ENCODE measurements around the gene SPO11.

SPO11 gene

GRCh38 chr20:57383447-57384347 lies 54.1 kb downstream of the SPO11 start:
- TF ChIP-seq RARB (CRISPR knock-in tag; IDR thresholded peaks at IDR 0.05) (no peak), TOX (CRISPR knock-in tag; IDR thresholded peaks at IDR 0.05; ENCODE audit: borderline replicate concordance) (no peak), TSHZ2 (CRISPR knock-in tag; IDR thresholded peaks at IDR 0.05) (no peak), ZNF70 (CRISPR knock-in tag; IDR thresholded peaks at IDR 0.05) (no peak), ZFP30 (CRISPR knock-in tag; IDR thresholded peaks at IDR 0.05) (no peak), ZFP3 (CRISPR knock-in tag; IDR thresholded peaks at IDR 0.05) (no peak), ARNTL (CRISPR knock-in tag; IDR thresholded peaks at IDR 0.05; ENCODE audit: borderline replicate concordance, low read depth) (no peak), CSRNP3 (CRISPR knock-in tag; IDR thresholded peaks at IDR 0.05) (no peak), ISL1 (CRISPR knock-in tag; IDR thresholded peaks at IDR 0.05) (no peak), ZNF8 (CRISPR knock-in tag; IDR thresholded peaks at IDR 0.05) (no peak), PPARA (CRISPR knock-in tag; IDR thresholded peaks at IDR 0.05; ENCODE audit: borderline replicate concordance) (no peak), ESRRG (CRISPR knock-in tag; IDR thresholded peaks at IDR 0.05) (no peak), ZC3H10 (CRISPR knock-in tag; IDR thresholded peaks at IDR 0.05) (no peak), CSDC2 (CRISPR knock-in tag; IDR thresholded peaks at IDR 0.05) (no peak), SNAI2 (CRISPR knock-in tag; IDR thresholded peaks at IDR 0.05) (no peak), OSR1 (CRISPR knock-in tag; IDR thresholded peaks at IDR 0.05) (no peak), GLIS3 (CRISPR knock-in tag; IDR thresholded peaks at IDR 0.05) (no peak)

GRCh38 chr20:57384486-57384885 lies 54.9 kb downstream of the SPO11 start:
- TF ChIP-seq CSDC2 (CRISPR knock-in tag; IDR thresholded peaks at IDR 0.05) (no peak), ZNF70 (CRISPR knock-in tag; IDR thresholded peaks at IDR 0.05) (no peak), ZNF8 (CRISPR knock-in tag; IDR thresholded peaks at IDR 0.05) (no peak), TSHZ2 (CRISPR knock-in tag; IDR thresholded peaks at IDR 0.05) (no peak), TOX (CRISPR knock-in tag; IDR thresholded peaks at IDR 0.05; ENCODE audit: borderline replicate concordance) (no peak), ZNF565 (CRISPR knock-in tag; conservative IDR thresholded peaks at IDR 0.05; ENCODE audit: low read depth) (no peak), ISL1 (CRISPR knock-in tag; IDR thresholded peaks at IDR 0.05) (no peak), PATZ1 (CRISPR knock-in tag; IDR thresholded peaks at IDR 0.05; ENCODE audit: borderline replicate concordance) (no peak), RARB (CRISPR knock-in tag; IDR thresholded peaks at IDR 0.05) (no peak), SNAI2 (CRISPR knock-in tag; IDR thresholded peaks at IDR 0.05) (no peak), TCF4 (CRISPR knock-in tag; IDR thresholded peaks at IDR 0.05; ENCODE audit: borderline replicate concordance) (no peak), GLIS3 (CRISPR knock-in tag; IDR thresholded peaks at IDR 0.05) (no peak), ESRRG (CRISPR knock-in tag; IDR thresholded peaks at IDR 0.05) (no peak), ARNTL (CRISPR knock-in tag; IDR thresholded peaks at IDR 0.05; ENCODE audit: borderline replicate concordance, low read depth) (no peak), OSR1 (CRISPR knock-in tag; IDR thresholded peaks at IDR 0.05) (no peak), ZC3H10 (CRISPR knock-in tag; IDR thresholded peaks at IDR 0.05) (no peak), ZFP3 (CRISPR knock-in tag; IDR thresholded peaks at IDR 0.05) (no peak), POU6F1 (CRISPR knock-in tag; IDR thresholded peaks at IDR 0.05; ENCODE audit: borderline replicate concordance, low read depth) (no peak), PPARA (CRISPR knock-in tag; IDR thresholded peaks at IDR 0.05; ENCODE audit: borderline replicate concordance) (no peak)
- ATAC-seq = no peak

More at GRCh38 chr20:57383447-57384347, 54.1 kb downstream of the SPO11 start:
- no peak for ATAC-seq
